ENCODE data around the gene CCDC124.
"Not testable (repeated sequence)": the region's sequence is repeated elsewhere in the genome, so short reads cannot be mapped to it uniquely, and the experiment has no call there.

CCDC124 gene

GRCh38 chr19:17932485-17933338, at the start of gene CCDC124:
Gene CCDC124 (plus strand): TSS chr19:17933015. CDS start chr19:17936421, 3,406 bp downstream.
- DNase-seq, result peak; percentile 91

GRCh38 chr19:17883627-17884410, 49.0 kb upstream of the CCDC124 start:
- DNase-seq, result no peak

GRCh38 chr19:17886515-17886914, 46.3 kb upstream of the CCDC124 start:
- DNase-seq, result no peak

GRCh38 chr19:17887221-17887620, 45.6 kb upstream of the CCDC124 start:
- not testable (repeated sequence) for DNase-seq

GRCh38 chr19:17888260-17888659, 44.6 kb upstream of the CCDC124 start:
- DNase-seq, result no peak

- DNase-seq, result no peak
Observed at GRCh38 chr19:17889609-17890214, 43.1 kb upstream of the CCDC124 start.

GRCh38 chr19:17893766-17894165, 39.0 kb upstream of the CCDC124 start:
- no peak for DNase-seq

GRCh38 chr19:17902701-17903100, 30.1 kb upstream of the CCDC124 start:
- DNase-seq, result peak; percentile 90

- DNase-seq, result no peak
Observed at GRCh38 chr19:17908244-17908643, 24.6 kb upstream of the CCDC124 start.

- peak; percentile 46 for DNase-seq
Observed at GRCh38 chr19:17909003-17909732, 23.6 kb upstream of the CCDC124 start.

- DNase-seq, result no peak
Observed at GRCh38 chr19:17910791-17911360, 21.9 kb upstream of the CCDC124 start.

GRCh38 chr19:17915940-17916593, 16.7 kb upstream of the CCDC124 start:
- no peak for DNase-seq

- not testable (repeated sequence) for DNase-seq
Observed at GRCh38 chr19:17918151-17918550, 14.7 kb upstream of the CCDC124 start.

GRCh38 chr19:17919122-17919521, 13.7 kb upstream of the CCDC124 start:
- not testable (repeated sequence) for DNase-seq

- DNase-seq, result no peak
Observed at GRCh38 chr19:17920527-17920926, 12.3 kb upstream of the CCDC124 start.

- no peak for DNase-seq
Observed at GRCh38 chr19:17922138-17922537, 10.7 kb upstream of the CCDC124 start.

GRCh38 chr19:17926044-17926443, 6.8 kb upstream of the CCDC124 start:
- no peak for DNase-seq

- DNase-seq, result no peak
Observed at GRCh38 chr19:17929056-17929455, 3.8 kb upstream of the CCDC124 start.

GRCh38 chr19:17931532-17932191, 1.2 kb upstream of the CCDC124 start:
- DNase-seq, result no peak

GRCh38 chr19:17933414-17934129, 757 bp downstream of the CCDC124 start:
- DNase-seq, result no peak

GRCh38 chr19:17936379-17936778, 3.6 kb downstream of the CCDC124 start:
- DNase-seq, result no peak

All from NCI-H2171 (cell line).